HEK293 (cell line): ENCODE results near the gene EIPR1.

Experiments used
- REPIN1 ChIP-seq: fragments of 450-650 bp; formaldehyde crosslinking; IDR thresholded peaks from 2 replicates; pipeline ENCODE4 v1.5.1; 2017; ENCODE audit warnings: missing biosample characterization, missing genetic modification characterization, low read depth
- YY1 ChIP-seq: fragments of 450-650 bp; formaldehyde crosslinking; IDR thresholded peaks from 2 replicates; pipeline ENCODE4 v1.5.1; 2018; ENCODE audit warnings: missing biosample characterization, missing genetic modification characterization
- ZBTB20 ChIP-seq: fragments of 450-650 bp; formaldehyde crosslinking; IDR thresholded peaks from 2 replicates; pipeline ENCODE4 v1.5.1; 2016; ENCODE audit warnings: missing biosample characterization, missing genetic modification characterization
- ZNF138 ChIP-seq: fragments of 450-650 bp; formaldehyde crosslinking; IDR thresholded peaks from 2 replicates; pipeline ENCODE4 v1.5.1; 2016; ENCODE audit warnings: missing biosample characterization, missing genetic modification characterization, borderline replicate concordance
- ZNF146 ChIP-seq: fragments of 450-650 bp; formaldehyde crosslinking; IDR thresholded peaks from 2 replicates; pipeline ENCODE4 v1.5.1; 2016; ENCODE audit warnings: missing biosample characterization, missing genetic modification characterization
- ZNF658 ChIP-seq: fragments of 450-650 bp; formaldehyde crosslinking; IDR thresholded peaks from 2 replicates; pipeline ENCODE4; 2016; ENCODE audit warnings: missing biosample characterization, missing genetic modification characterization
- TF ChIP-seq, protein P1 (sequence below): fragments of 450-650 bp; formaldehyde crosslinking; IDR thresholded peaks from 2 replicates; pipeline ENCODE4 v1.5.1; 2016; ENCODE audit warnings: missing biosample characterization, missing genetic modification characterization
- TF ChIP-seq, protein P2 (sequence below): fragments of 450-650 bp; formaldehyde crosslinking; IDR thresholded peaks from 2 replicates; pipeline ENCODE4 v1.5.1; 2016; ENCODE audit warnings: missing biosample characterization, missing genetic modification characterization

GRCh38 chr2:3181416-3182010 lies 196.1 kb downstream of the EIPR1 start:
- no peak for TF ChIP-seq ZBTB20 (tag by site-specific recombination)
- TF ChIP-seq, protein P1, sequence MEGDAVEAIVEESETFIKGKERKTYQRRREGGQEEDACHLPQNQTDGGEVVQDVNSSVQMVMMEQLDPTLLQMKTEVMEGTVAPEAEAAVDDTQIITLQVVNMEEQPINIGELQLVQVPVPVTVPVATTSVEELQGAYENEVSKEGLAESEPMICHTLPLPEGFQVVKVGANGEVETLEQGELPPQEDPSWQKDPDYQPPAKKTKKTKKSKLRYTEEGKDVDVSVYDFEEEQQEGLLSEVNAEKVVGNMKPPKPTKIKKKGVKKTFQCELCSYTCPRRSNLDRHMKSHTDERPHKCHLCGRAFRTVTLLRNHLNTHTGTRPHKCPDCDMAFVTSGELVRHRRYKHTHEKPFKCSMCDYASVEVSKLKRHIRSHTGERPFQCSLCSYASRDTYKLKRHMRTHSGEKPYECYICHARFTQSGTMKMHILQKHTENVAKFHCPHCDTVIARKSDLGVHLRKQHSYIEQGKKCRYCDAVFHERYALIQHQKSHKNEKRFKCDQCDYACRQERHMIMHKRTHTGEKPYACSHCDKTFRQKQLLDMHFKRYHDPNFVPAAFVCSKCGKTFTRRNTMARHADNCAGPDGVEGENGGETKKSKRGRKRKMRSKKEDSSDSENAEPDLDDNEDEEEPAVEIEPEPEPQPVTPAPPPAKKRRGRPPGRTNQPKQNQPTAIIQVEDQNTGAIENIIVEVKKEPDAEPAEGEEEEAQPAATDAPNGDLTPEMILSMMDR (tag by site-specific recombination): no peak
- TF ChIP-seq, protein P2, sequence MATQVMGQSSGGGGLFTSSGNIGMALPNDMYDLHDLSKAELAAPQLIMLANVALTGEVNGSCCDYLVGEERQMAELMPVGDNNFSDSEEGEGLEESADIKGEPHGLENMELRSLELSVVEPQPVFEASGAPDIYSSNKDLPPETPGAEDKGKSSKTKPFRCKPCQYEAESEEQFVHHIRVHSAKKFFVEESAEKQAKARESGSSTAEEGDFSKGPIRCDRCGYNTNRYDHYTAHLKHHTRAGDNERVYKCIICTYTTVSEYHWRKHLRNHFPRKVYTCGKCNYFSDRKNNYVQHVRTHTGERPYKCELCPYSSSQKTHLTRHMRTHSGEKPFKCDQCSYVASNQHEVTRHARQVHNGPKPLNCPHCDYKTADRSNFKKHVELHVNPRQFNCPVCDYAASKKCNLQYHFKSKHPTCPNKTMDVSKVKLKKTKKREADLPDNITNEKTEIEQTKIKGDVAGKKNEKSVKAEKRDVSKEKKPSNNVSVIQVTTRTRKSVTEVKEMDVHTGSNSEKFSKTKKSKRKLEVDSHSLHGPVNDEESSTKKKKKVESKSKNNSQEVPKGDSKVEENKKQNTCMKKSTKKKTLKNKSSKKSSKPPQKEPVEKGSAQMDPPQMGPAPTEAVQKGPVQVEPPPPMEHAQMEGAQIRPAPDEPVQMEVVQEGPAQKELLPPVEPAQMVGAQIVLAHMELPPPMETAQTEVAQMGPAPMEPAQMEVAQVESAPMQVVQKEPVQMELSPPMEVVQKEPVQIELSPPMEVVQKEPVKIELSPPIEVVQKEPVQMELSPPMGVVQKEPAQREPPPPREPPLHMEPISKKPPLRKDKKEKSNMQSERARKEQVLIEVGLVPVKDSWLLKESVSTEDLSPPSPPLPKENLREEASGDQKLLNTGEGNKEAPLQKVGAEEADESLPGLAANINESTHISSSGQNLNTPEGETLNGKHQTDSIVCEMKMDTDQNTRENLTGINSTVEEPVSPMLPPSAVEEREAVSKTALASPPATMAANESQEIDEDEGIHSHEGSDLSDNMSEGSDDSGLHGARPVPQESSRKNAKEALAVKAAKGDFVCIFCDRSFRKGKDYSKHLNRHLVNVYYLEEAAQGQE (tag by site-specific recombination): no peak
- no peak for TF ChIP-seq REPIN1 (tag by site-specific recombination)
- TF ChIP-seq ZNF138 (tag by site-specific recombination): no peak
- TF ChIP-seq YY1: no peak
- no peak for TF ChIP-seq ZNF658 (tag by site-specific recombination)
- TF ChIP-seq ZNF146 (tag by site-specific recombination): no peak
